GM23338 (cell line): ENCODE results near the gene CCDC85B. TPM values are rescaled to one million over a fixed set of nuclear protein-coding genes. Genes with fewer than 3 reads are reported as not detected.

Experiments
- ATAC-seq: fragments of 200-7000 bp; cut with Tn5 transposase; 3 replicates; pipeline ENCODE4 v1.9.1; 2020
- DNase-seq: peaks from one replicate; pipeline ENCODE4 v3.0.0-alpha.2; 2015; ENCODE audit warnings: low spot score
- H2AFZ ChIP-seq: fragments of 200-600 bp; sonication (generic); 2 replicates; pipeline ENCODE4 v1.8.0; 2016; ENCODE audit warnings: antibody characterized with exemption, mild to moderate bottlenecking, moderate library complexity
- H3F3A ChIP-seq: fragments of 200-600 bp; sonication (generic); replicated peaks from 2 replicates; pipeline ENCODE4 v1.8.0; 2017; ENCODE audit warnings: antibody characterized with exemption, mixed run types, low read depth
- H3K27ac ChIP-seq: fragments of 200-600 bp; sonication (generic); 2 replicates; pipeline ENCODE4 v1.6.1; 2016; ENCODE audit warnings: low read depth
- H3K27me3 ChIP-seq: fragments of 200-600 bp; sonication (generic); 2 replicates; pipeline ENCODE4 v1.8.0; 2016; ENCODE audit warnings: mild to moderate bottlenecking, mixed run types, moderate library complexity; ENCODE audit not compliant: insufficient read depth
- H3K36me3 ChIP-seq: fragments of 200-600 bp; sonication (generic); 2 replicates; pipeline ENCODE4 v1.8.0; 2016; ENCODE audit warnings: mild to moderate bottlenecking; ENCODE audit not compliant: insufficient read depth
- H3K4me1 ChIP-seq: fragments of 200-600 bp; sonication (generic); 2 replicates; pipeline ENCODE4 v1.8.0; 2016; ENCODE audit warnings: mild to moderate bottlenecking, moderate library complexity; ENCODE audit not compliant: insufficient read depth
- H3K4me2 ChIP-seq: fragments of 200-600 bp; sonication (generic); 2 replicates; pipeline ENCODE4 v1.7.1; 2017; ENCODE audit warnings: mixed run types
- H3K4me3 ChIP-seq: fragments of 200-600 bp; sonication (generic); 2 replicates; pipeline ENCODE4 v1.6.1; 2016; ENCODE audit warnings: mixed run types
- H3K79me2 ChIP-seq: fragments of 200-600 bp; sonication (generic); replicated peaks from 2 replicates; pipeline ENCODE4 v1.8.0; 2017; ENCODE audit warnings: mild to moderate bottlenecking; ENCODE audit not compliant: insufficient read depth
- H3K9me2 ChIP-seq: fragments of 200-600 bp; sonication (generic); 2 replicates; pipeline ENCODE4 v1.8.0; 2017; ENCODE audit not compliant: insufficient read depth
- H4K20me1 ChIP-seq: fragments of 200-600 bp; sonication (generic); replicated peaks from 2 replicates; pipeline ENCODE4 v1.8.0; 2017; ENCODE audit warnings: mild to moderate bottlenecking; ENCODE audit not compliant: insufficient read depth
- H3K27ac Mint-ChIP-seq: 2 replicates; pipeline ENCODE4 v1.8.0; 2020; ENCODE audit warnings: inconsistent platforms, mild to moderate bottlenecking, moderate library complexity, mixed read lengths
- H3K27me3 Mint-ChIP-seq: 3 replicates; pipeline ENCODE4 v1.8.0; 2022; ENCODE audit warnings: low read depth, mild to moderate bottlenecking, moderate library complexity, mixed read lengths, inconsistent platforms; ENCODE audit not compliant: insufficient read depth, poor library complexity
- H3K36me3 Mint-ChIP-seq: 3 replicates; pipeline ENCODE4 v1.8.0; 2021; ENCODE audit warnings: low read depth, mild to moderate bottlenecking, inconsistent platforms, moderate library complexity, mixed read lengths
- H3K4me1 Mint-ChIP-seq: 3 replicates; pipeline ENCODE4 v1.8.0; 2020; ENCODE audit warnings: mild to moderate bottlenecking, inconsistent platforms, mixed read lengths
- H3K4me3 Mint-ChIP-seq: 3 replicates; pipeline ENCODE4 v1.8.0; 2021; ENCODE audit warnings: moderate library complexity, mild to moderate bottlenecking, inconsistent platforms, mixed read lengths
- H3K9me3 Mint-ChIP-seq: 3 replicates; pipeline ENCODE4 v1.8.0; 2020; ENCODE audit warnings: moderate library complexity, mild to moderate bottlenecking, inconsistent platforms, mixed read lengths
- CREB1 ChIP-seq: fragments of 250-450 bp; sonication (Bioruptor Pico); IDR thresholded peaks from 2 replicates; pipeline ENCODE4 v1.5.0; 2020; ENCODE audit warnings: low read depth, mild to moderate bottlenecking, moderate library complexity
- CTCF ChIP-seq, 2 experiments: fragments of 200-600 bp in 1 of 2; sonication (generic) in 1 of 2; conservative IDR thresholded peaks; 2 replicates each; pipeline versions ENCODE4 v1.5.1 to v1.6.1; 2016 to 2017; ENCODE audit warnings: antibody characterized with exemption in 2 of 2, low read depth in 2 of 2, mild to moderate bottlenecking in 2 of 2, moderate library complexity in 1 of 2
- EZH2 ChIP-seq: fragments of 200-600 bp; sonication (generic); IDR thresholded peaks from one replicate; pipeline ENCODE4 v1.8.0; 2017; ENCODE audit warnings: antibody characterized with exemption, mild to moderate bottlenecking, low read depth; ENCODE audit not compliant: unreplicated experiment
- EZH2phosphoT487 ChIP-seq: fragments of 200-600 bp; sonication (generic); IDR thresholded peaks from one replicate; pipeline ENCODE4 v1.8.1; 2018; ENCODE audit warnings: antibody characterized with exemption; ENCODE audit not compliant: unreplicated experiment
- JUNB ChIP-seq: IDR thresholded peaks from one replicate; pipeline ENCODE4 v1.6.1; 2016; ENCODE audit warnings: antibody characterized with exemption; ENCODE audit not compliant: unreplicated experiment
- NANOG ChIP-seq: IDR thresholded peaks from 2 replicates; pipeline ENCODE4 v1.6.1; 2016; ENCODE audit warnings: antibody characterized with exemption, borderline replicate concordance
- POLR2AphosphoS5 ChIP-seq: IDR thresholded peaks from 2 replicates; pipeline ENCODE4 v1.6.1; 2016; ENCODE audit warnings: antibody characterized with exemption, low read depth
- REST ChIP-seq: IDR thresholded peaks from one replicate; pipeline ENCODE4 v1.6.1; 2018; ENCODE audit warnings: antibody characterized with exemption; ENCODE audit not compliant: unreplicated experiment
- STAT1 ChIP-seq: IDR thresholded peaks from one replicate; pipeline ENCODE4 v1.6.1; 2016; ENCODE audit warnings: antibody characterized with exemption; ENCODE audit not compliant: unreplicated experiment
- ZNF114 ChIP-seq: fragments of 250-450 bp; sonication (Bioruptor Pico); IDR thresholded peaks from 2 replicates; pipeline ENCODE4 v1.5.0; 2020; ENCODE audit warnings: mild to moderate bottlenecking, moderate library complexity
- ZNF331 ChIP-seq: fragments of 250-450 bp; sonication (Bioruptor Pico); IDR thresholded peaks from 2 replicates; pipeline ENCODE4 v1.5.0; 2020; ENCODE audit warnings: low read depth, mild to moderate bottlenecking, moderate library complexity
- ZNF462 ChIP-seq: fragments of 250-450 bp; sonication (Bioruptor Pico); IDR thresholded peaks from 2 replicates; pipeline ENCODE4 v1.5.0; 2020; ENCODE audit warnings: mild to moderate bottlenecking, moderate library complexity
- polyA plus RNA-seq: library from polyadenylated mRNA; unstranded; fragments of >200 nt; fragmentation: Nextera tagmentation; extraction: Ambion mirVana; gene quantifications from 2 replicates; pipeline ENCODE4 v1.2.1, GENCODE V29; 2016
- total RNA-seq: library from RNA; depleted of rRNA; stranded (reverse); fragments of >200 nt; shearing (Covaris generic); gene quantifications from 2 replicates; pipeline ENCODE4 v1.2.3, GENCODE V29; 2014
- TF ChIP-seq, protein P1 (sequence below): IDR thresholded peaks from 2 replicates; pipeline ENCODE4 v1.6.1; 2016; ENCODE audit warnings: antibody characterized with exemption

Gene CCDC85B
- total and polyA plus RNA-seq, 2 experiments from 2014 or later = 54.5 to 66.3 TPM

GRCh38 chr11:65900125-65900898 is 9.8 kb downstream of the CCDC85B start, which contains the start of gene FOSL1:
Gene FOSL1 (minus strand): TSS chr11:65900388. CDS start chr11:65900339, 49 bp downstream.
- peaks cover 1% of the 10 kb centered on the region; the same call in 1 of the 3 replicates for H3K36me3 Mint-ChIP-seq
- peaks cover 8% of the 10 kb centered on the region for H3K4me1 ChIP-seq
- H3K4me3 ChIP-seq = peak within 1 kb of the TSS; percentile 74
- H3K27me3 ChIP-seq = peaks cover 59% of the 10 kb centered on the region
- H3K9me2 ChIP-seq = no peaks in the 10 kb centered on the region
- peak within 1 kb of the TSS; percentile 94 for H2AFZ ChIP-seq
- peak; percentile 98 for DNase-seq
- peaks cover 55% of the 10 kb centered on the region for H3K27me3 Mint-ChIP-seq
- no peak within 1 kb of the TSS for H3K27ac Mint-ChIP-seq
- peaks cover 7% of the 10 kb centered on the region; the same call in 2 of the 3 replicates for H3K4me1 Mint-ChIP-seq
- peaks cover 2% of the 10 kb centered on the region; the same call in 1 of the 3 replicates for H3K9me3 Mint-ChIP-seq
- peaks cover 16% of the 10 kb centered on the region for H3F3A ChIP-seq
- peak within 1 kb of the TSS; percentile 85 for H3K4me2 ChIP-seq
- H4K20me1 ChIP-seq = no peaks in the 10 kb centered on the region
- peak within 1 kb of the TSS; percentile 74 for H3K4me3 Mint-ChIP-seq
- no peak within 1 kb of the TSS for H3K27ac ChIP-seq
- ATAC-seq = peak; percentile 89
- H3K36me3 ChIP-seq = no peaks in the 10 kb centered on the region
- no peaks in the 10 kb centered on the region for H3K79me2 ChIP-seq
- TF ChIP-seq REST (no peak), POLR2AphosphoS5 (peak; percentile 39; the same call in 1 of the 2 replicates), JUNB (no peak), CREB1 (CRISPR knock-in tag) (peak; percentile 91), STAT1 (no peak), CTCF (conservative IDR thresholded peaks at IDR 0.05; ENCODE audit: low read depth in 2 of 2) (no peak), ZNF114 (no peak), EZH2 (no peak), EZH2phosphoT487 (no peak), ZNF331 (CRISPR knock-in tag) (no peak), ZNF462 (CRISPR knock-in tag) (no peak), NANOG (no peak)
- TF ChIP-seq, protein P1, sequence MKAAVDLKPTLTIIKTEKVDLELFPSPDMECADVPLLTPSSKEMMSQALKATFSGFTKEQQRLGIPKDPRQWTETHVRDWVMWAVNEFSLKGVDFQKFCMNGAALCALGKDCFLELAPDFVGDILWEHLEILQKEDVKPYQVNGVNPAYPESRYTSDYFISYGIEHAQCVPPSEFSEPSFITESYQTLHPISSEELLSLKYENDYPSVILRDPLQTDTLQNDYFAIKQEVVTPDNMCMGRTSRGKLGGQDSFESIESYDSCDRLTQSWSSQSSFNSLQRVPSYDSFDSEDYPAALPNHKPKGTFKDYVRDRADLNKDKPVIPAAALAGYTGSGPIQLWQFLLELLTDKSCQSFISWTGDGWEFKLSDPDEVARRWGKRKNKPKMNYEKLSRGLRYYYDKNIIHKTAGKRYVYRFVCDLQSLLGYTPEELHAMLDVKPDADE = no peak
